Measurements from ENCODE around the gene STAC. TPM values are rescaled to one million over a fixed set of nuclear protein-coding genes. Genes with fewer than 3 reads are reported as not detected.

STAC gene
- total and polyA plus RNA-seq, 4 donors: 4.5 to 27.9 (median 7.3) TPM

- H3K27ac ChIP-seq (ENCODE audit: low read depth, low read length): no peak overlapping the region
- H3K27me3 ChIP-seq (ENCODE audit: control insufficient read depth, insufficient read depth, low read length): no peaks in the 10 kb centered on the region
- DNase-seq (ENCODE audit: low read depth in 4 of 6, low spot score in 6 of 6): no peak
- H3K9me3 ChIP-seq (ENCODE audit: control insufficient read depth, insufficient read depth, low read length): no peaks in the 10 kb centered on the region
- no peak overlapping the region for H3K4me3 ChIP-seq (ENCODE audit: low read depth, low read length)
- no peaks in the 10 kb centered on the region for H3K4me1 ChIP-seq (ENCODE audit: control insufficient read depth, insufficient read depth, low read length)
- WGBS (ENCODE audit: insufficient coverage): 93% methylated on average over 3 of the region's 4 CpGs
- H3K36me3 ChIP-seq (ENCODE audit: control insufficient read depth, insufficient read depth, low read length): no peaks in the 10 kb centered on the region
These were observed 24.9 kb downstream of the STAC start for GRCh38 chr3:36405190-36405589.

- H3K36me3 ChIP-seq (ENCODE audit: control insufficient read depth, insufficient read depth, low read length): no peaks in the 10 kb centered on the region
- no peaks in the 10 kb centered on the region for H3K4me1 ChIP-seq (ENCODE audit: control insufficient read depth, insufficient read depth, low read length)
- WGBS (ENCODE audit: insufficient coverage): no CpG with 5 or more reads among the region's 1 CpG
- H3K27ac ChIP-seq (ENCODE audit: low read depth, low read length): no peak overlapping the region
- no peaks in the 10 kb centered on the region for H3K9me3 ChIP-seq (ENCODE audit: control insufficient read depth, insufficient read depth, low read length)
- H3K27me3 ChIP-seq (ENCODE audit: control insufficient read depth, insufficient read depth, low read length): no peaks in the 10 kb centered on the region
- H3K4me3 ChIP-seq (ENCODE audit: low read depth, low read length): no peak overlapping the region
- DNase-seq (ENCODE audit: low read depth in 4 of 6, low spot score in 6 of 6): no peak
These were observed 27.8 kb downstream of the STAC start for GRCh38 chr3:36408146-36408545.

- Histone ChIP-seq H3K27ac (ENCODE audit: low read depth, low read length) (no peak overlapping the region), H3K36me3 (ENCODE audit: control insufficient read depth, insufficient read depth, low read length) (no peaks in the 10 kb centered on the region), H3K27me3 (ENCODE audit: control insufficient read depth, insufficient read depth, low read length) (no peaks in the 10 kb centered on the region), H3K4me3 (ENCODE audit: low read depth, low read length) (no peak overlapping the region), H3K9me3 (ENCODE audit: control insufficient read depth, insufficient read depth, low read length) (no peaks in the 10 kb centered on the region), H3K4me1 (ENCODE audit: control insufficient read depth, insufficient read depth, low read length) (no peaks in the 10 kb centered on the region)
- WGBS (ENCODE audit: insufficient coverage): no CpG with 5 or more reads among the region's 2 CpGs
- no peak for DNase-seq (ENCODE audit: low read depth in 4 of 6, low spot score in 6 of 6)
These were observed 29.6 kb downstream of the STAC start for GRCh38 chr3:36409862-36410261.

GRCh38 chr3:36411587-36411986 lies 31.3 kb downstream of the STAC start:
- WGBS (ENCODE audit: insufficient coverage): no CpG with 5 or more reads among the region's 1 CpG
- no peaks in the 10 kb centered on the region for H3K27me3 ChIP-seq (ENCODE audit: control insufficient read depth, insufficient read depth, low read length)
- no peaks in the 10 kb centered on the region for H3K9me3 ChIP-seq (ENCODE audit: control insufficient read depth, insufficient read depth, low read length)

GRCh38 chr3:36416599-36416998 lies 36.3 kb downstream of the STAC start:
- Histone ChIP-seq H3K27ac (ENCODE audit: low read depth, low read length) (no peak overlapping the region), H3K9me3 (ENCODE audit: control insufficient read depth, insufficient read depth, low read length) (no peaks in the 10 kb centered on the region), H3K4me1 (ENCODE audit: control insufficient read depth, insufficient read depth, low read length) (no peaks in the 10 kb centered on the region), H3K27me3 (ENCODE audit: control insufficient read depth, insufficient read depth, low read length) (no peaks in the 10 kb centered on the region), H3K36me3 (ENCODE audit: control insufficient read depth, insufficient read depth, low read length) (no peaks in the 10 kb centered on the region), H3K4me3 (ENCODE audit: low read depth, low read length) (no peak overlapping the region)
- WGBS (ENCODE audit: insufficient coverage): no CpG with 5 or more reads among the region's 1 CpG
- no peak for DNase-seq (ENCODE audit: low read depth in 4 of 6, low spot score in 6 of 6)

More at GRCh38 chr3:36411587-36411986, 31.3 kb downstream of the STAC start:
- no peaks in the 10 kb centered on the region for H3K4me1 ChIP-seq (ENCODE audit: control insufficient read depth, insufficient read depth, low read length)
- H3K36me3 ChIP-seq (ENCODE audit: control insufficient read depth, insufficient read depth, low read length): no peaks in the 10 kb centered on the region
- DNase-seq (ENCODE audit: low read depth in 4 of 6, low spot score in 6 of 6): no peak
- H3K27ac ChIP-seq (ENCODE audit: low read depth, low read length): no peak overlapping the region
- H3K4me3 ChIP-seq (ENCODE audit: low read depth, low read length): no peak overlapping the region

GRCh38 chr3:36417237-36417636 lies 36.9 kb downstream of the STAC start:
- no CpG with 5 or more reads among the region's 2 CpGs for WGBS (ENCODE audit: insufficient coverage)
- no peaks in the 10 kb centered on the region for H3K4me1 ChIP-seq (ENCODE audit: control insufficient read depth, insufficient read depth, low read length)
- no peak for DNase-seq (ENCODE audit: low read depth in 4 of 6, low spot score in 6 of 6)

GRCh38 chr3:36418296-36418695 lies 38.0 kb downstream of the STAC start:
- no peaks in the 10 kb centered on the region for H3K27me3 ChIP-seq (ENCODE audit: control insufficient read depth, insufficient read depth, low read length)
- DNase-seq (ENCODE audit: low read depth in 4 of 6, low spot score in 6 of 6): no peak
- no peaks in the 10 kb centered on the region for H3K36me3 ChIP-seq (ENCODE audit: control insufficient read depth, insufficient read depth, low read length)
- no CpG with 5 or more reads among the region's 1 CpG for WGBS (ENCODE audit: insufficient coverage)
- no peak overlapping the region for H3K4me3 ChIP-seq (ENCODE audit: low read depth, low read length)
- no peaks in the 10 kb centered on the region for H3K4me1 ChIP-seq (ENCODE audit: control insufficient read depth, insufficient read depth, low read length)
- H3K9me3 ChIP-seq (ENCODE audit: control insufficient read depth, insufficient read depth, low read length): no peaks in the 10 kb centered on the region
- H3K27ac ChIP-seq (ENCODE audit: low read depth, low read length): no peak overlapping the region

More at GRCh38 chr3:36417237-36417636, 36.9 kb downstream of the STAC start:
- H3K27me3 ChIP-seq (ENCODE audit: control insufficient read depth, insufficient read depth, low read length): no peaks in the 10 kb centered on the region
- no peaks in the 10 kb centered on the region for H3K36me3 ChIP-seq (ENCODE audit: control insufficient read depth, insufficient read depth, low read length)
- no peak overlapping the region for H3K27ac ChIP-seq (ENCODE audit: low read depth, low read length)
- no peak overlapping the region for H3K4me3 ChIP-seq (ENCODE audit: low read depth, low read length)
- no peaks in the 10 kb centered on the region for H3K9me3 ChIP-seq (ENCODE audit: control insufficient read depth, insufficient read depth, low read length)

GRCh38 chr3:36428445-36428844 lies 48.1 kb downstream of the STAC start:
- H3K27ac ChIP-seq (ENCODE audit: low read depth, low read length): no peak overlapping the region
- H3K4me1 ChIP-seq (ENCODE audit: control insufficient read depth, insufficient read depth, low read length): no peaks in the 10 kb centered on the region
- DNase-seq (ENCODE audit: low read depth in 4 of 6, low spot score in 6 of 6): no peak
- WGBS (ENCODE audit: insufficient coverage): 85% methylated on average over 3 of the region's 4 CpGs
- no peaks in the 10 kb centered on the region for H3K36me3 ChIP-seq (ENCODE audit: control insufficient read depth, insufficient read depth, low read length)
- H3K9me3 ChIP-seq (ENCODE audit: control insufficient read depth, insufficient read depth, low read length): no peaks in the 10 kb centered on the region
- H3K27me3 ChIP-seq (ENCODE audit: control insufficient read depth, insufficient read depth, low read length): no peaks in the 10 kb centered on the region
- H3K4me3 ChIP-seq (ENCODE audit: low read depth, low read length): no peak overlapping the region

GRCh38 chr3:36429986-36430485 lies 49.7 kb downstream of the STAC start:
- no peaks in the 10 kb centered on the region for H3K4me1 ChIP-seq (ENCODE audit: control insufficient read depth, insufficient read depth, low read length)
- DNase-seq (ENCODE audit: low read depth in 4 of 6, low spot score in 6 of 6): no peak
- H3K36me3 ChIP-seq (ENCODE audit: control insufficient read depth, insufficient read depth, low read length): no peaks in the 10 kb centered on the region
- H3K27me3 ChIP-seq (ENCODE audit: control insufficient read depth, insufficient read depth, low read length): no peaks in the 10 kb centered on the region
- no peaks in the 10 kb centered on the region for H3K9me3 ChIP-seq (ENCODE audit: control insufficient read depth, insufficient read depth, low read length)
- WGBS (ENCODE audit: insufficient coverage): 89% methylated on average over 2 of the region's 3 CpGs
- no peak overlapping the region for H3K4me3 ChIP-seq (ENCODE audit: low read depth, low read length)
- no peak overlapping the region for H3K27ac ChIP-seq (ENCODE audit: low read depth, low read length)

GRCh38 chr3:36433511-36433910 lies 53.2 kb downstream of the STAC start:
- DNase-seq (ENCODE audit: low read depth in 4 of 6, low spot score in 6 of 6): no peak
- Histone ChIP-seq H3K36me3 (ENCODE audit: control insufficient read depth, insufficient read depth, low read length) (no peaks in the 10 kb centered on the region), H3K27ac (ENCODE audit: low read depth, low read length) (no peak overlapping the region), H3K4me1 (ENCODE audit: control insufficient read depth, insufficient read depth, low read length) (no peaks in the 10 kb centered on the region), H3K27me3 (ENCODE audit: control insufficient read depth, insufficient read depth, low read length) (no peaks in the 10 kb centered on the region), H3K9me3 (ENCODE audit: control insufficient read depth, insufficient read depth, low read length) (no peaks in the 10 kb centered on the region), H3K4me3 (ENCODE audit: low read depth, low read length) (no peak overlapping the region)

Data from spinal cord (tissue), 10 donors.